Stimulated activated CD8-positive, alpha-beta memory T cell treated with anti-CD3 and anti-CD28 coated beads, Interleukin-7, amount 100 ng/mL, for 24 hours (primary cell): Measurements from ENCODE around the gene RIC1.
"Not testable (repeated sequence)": the region's sequence is repeated elsewhere in the genome, so short reads cannot be mapped to it uniquely, and the experiment has no call there.

Experiments
- DNase-seq: peaks from one replicate; pipeline ENCODE4 v3.0.0-alpha.2; 2020; ENCODE audit warnings: low read depth

The RIC1 gene

GRCh38 chr9:5667391-5667790 lies 38.5 kb downstream of the RIC1 start:
- no peak for DNase-seq

GRCh38 chr9:5670079-5670478 lies 41.2 kb downstream of the RIC1 start:
- DNase-seq: no peak

- DNase-seq: no peak
Measured at GRCh38 chr9:5671711-5672353, 42.9 kb downstream of the RIC1 start.

- not testable (repeated sequence) for DNase-seq
Measured at GRCh38 chr9:5675046-5675445, 46.1 kb downstream of the RIC1 start.

- DNase-seq: not testable (repeated sequence)
Measured at GRCh38 chr9:5683591-5683990, 54.7 kb downstream of the RIC1 start.

- no peak for DNase-seq
Measured at GRCh38 chr9:5684101-5684500, 55.2 kb downstream of the RIC1 start.

- DNase-seq: no peak
Measured at GRCh38 chr9:5688109-5688508, 59.2 kb downstream of the RIC1 start.

- DNase-seq: no peak
Measured at GRCh38 chr9:5690278-5690677, 61.4 kb downstream of the RIC1 start.

- DNase-seq: no peak
Measured at GRCh38 chr9:5695860-5696259, 67.0 kb downstream of the RIC1 start.

GRCh38 chr9:5696884-5697283 lies 68.0 kb downstream of the RIC1 start:
- no peak for DNase-seq

- DNase-seq: no peak
Measured at GRCh38 chr9:5698004-5698403, 69.1 kb downstream of the RIC1 start.

- DNase-seq: no peak
Measured at GRCh38 chr9:5698810-5699556, 70.1 kb downstream of the RIC1 start.

- no peak for DNase-seq
Measured at GRCh38 chr9:5708414-5708813, 79.5 kb downstream of the RIC1 start.

GRCh38 chr9:5712651-5713390 lies 83.9 kb downstream of the RIC1 start:
- no peak for DNase-seq

GRCh38 chr9:5714501-5715401 lies 85.8 kb downstream of the RIC1 start:
- DNase-seq: no peak

- no peak for DNase-seq
Measured at GRCh38 chr9:5715548-5716127, 86.7 kb downstream of the RIC1 start.

- DNase-seq: not testable (repeated sequence)
Measured at GRCh38 chr9:5717434-5717833, 88.5 kb downstream of the RIC1 start.

GRCh38 chr9:5718296-5719032 lies 89.6 kb downstream of the RIC1 start:
- DNase-seq: no peak

GRCh38 chr9:5719100-5719926 lies 90.4 kb downstream of the RIC1 start:
- DNase-seq: no peak

- no peak for DNase-seq
Measured at GRCh38 chr9:5720151-5720550, 91.2 kb downstream of the RIC1 start.
